DMS53 (cell line): ENCODE data around the gene SLC22A24.
A peak's percentile ranks its signal among the peaks of the same experiment; 100 is the strongest.
"Not testable (repeated sequence)": the region's sequence is repeated elsewhere in the genome, so short reads cannot be mapped to it uniquely, and the experiment has no call there.

Experiments used
- DNase-seq: peaks from one replicate; lab custom pipeline; 2025; lab: John Stamatoyannopoulos, UW

Gene SLC22A24

GRCh38 chr11:63144121-63144520, at the start of gene SLC22A24:
TSS of gene SLC22A24 (minus strand) at chr11:63144221. CDS start at chr11:63143779, 442 bp downstream.
- DNase-seq, result no peak

GRCh38 chr11:63180536-63180935, 36.5 kb upstream of the SLC22A24 start:
- DNase-seq, result no peak

GRCh38 chr11:63179432-63180041, 35.5 kb upstream of the SLC22A24 start:
- DNase-seq, result no peak

GRCh38 chr11:63177872-63178271, 33.9 kb upstream of the SLC22A24 start:
- no peak for DNase-seq

GRCh38 chr11:63165706-63166310, 21.8 kb upstream of the SLC22A24 start:
- no peak for DNase-seq

- no peak for DNase-seq
These were observed 11.8 kb upstream of the SLC22A24 start for GRCh38 chr11:63155794-63156193.

GRCh38 chr11:63146581-63146980, 2.6 kb upstream of the SLC22A24 start:
- DNase-seq, result no peak

- DNase-seq, result no peak
These were observed 1.6 kb downstream of the SLC22A24 start for GRCh38 chr11:63142459-63142858.

GRCh38 chr11:63132985-63133775, 10.8 kb downstream of the SLC22A24 start:
- DNase-seq, result no peak

GRCh38 chr11:63099555-63099954, 44.5 kb downstream of the SLC22A24 start:
- DNase-seq, result peak; percentile 5

GRCh38 chr11:63080682-63081081, 63.3 kb downstream of the SLC22A24 start:
- DNase-seq, result no peak

- not testable (repeated sequence) for DNase-seq
These were observed 97.8 kb downstream of the SLC22A24 start for GRCh38 chr11:63046203-63046602.

- no peak for DNase-seq
These were observed 101.4 kb downstream of the SLC22A24 start for GRCh38 chr11:63042596-63042995.

GRCh38 chr11:63032457-63032856, 111.6 kb downstream of the SLC22A24 start:
- DNase-seq, result no peak
